Prostate gland (tissue), 2 donors: Measurements from ENCODE around the gene KREMEN1.

Experiments used
- POLR2AphosphoS5 ChIP-seq: sonication (generic); formaldehyde crosslinking; IDR thresholded peaks from one replicate; pipeline ENCODE4 v1.6.1; 2017; ENCODE audit warnings: antibody characterized with exemption
- TF ChIP-seq, protein P1 (sequence below), 4 experiments: fragments of 200-600 bp in 2 of 4; fragments of 450-650 bp in 2 of 4; sonication (generic) in 2 of 4; IDR thresholded peaks; 1 replicate in 3 of 4; 2 replicates in 1 of 4; pipeline ENCODE4 v1.5.1; 2016 to 2019; ENCODE audit warnings: antibody characterized with exemption in 4 of 4, mild to moderate bottlenecking in 2 of 4, moderate library complexity in 2 of 4

DNA sequence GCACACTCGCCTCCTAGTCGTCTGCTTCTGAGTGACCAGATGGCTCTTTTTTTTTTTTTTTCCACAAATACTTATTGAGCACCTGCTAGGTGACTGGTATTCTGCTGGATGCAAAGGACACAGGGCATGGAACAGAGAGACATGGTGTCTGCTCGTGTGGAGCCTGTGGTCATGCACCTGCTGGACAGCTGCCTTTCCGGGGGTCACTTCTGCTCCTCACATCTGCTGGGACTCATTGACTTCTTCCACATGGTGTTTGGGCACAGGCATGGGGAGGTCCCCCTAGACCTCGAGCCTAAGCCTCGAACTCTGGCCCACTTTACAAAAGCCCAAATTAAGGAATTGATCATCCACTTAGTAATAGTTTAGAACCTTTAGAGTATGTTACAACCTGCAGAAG lies 93.3 kb downstream of the KREMEN1 start:
- TF ChIP-seq, protein P1, sequence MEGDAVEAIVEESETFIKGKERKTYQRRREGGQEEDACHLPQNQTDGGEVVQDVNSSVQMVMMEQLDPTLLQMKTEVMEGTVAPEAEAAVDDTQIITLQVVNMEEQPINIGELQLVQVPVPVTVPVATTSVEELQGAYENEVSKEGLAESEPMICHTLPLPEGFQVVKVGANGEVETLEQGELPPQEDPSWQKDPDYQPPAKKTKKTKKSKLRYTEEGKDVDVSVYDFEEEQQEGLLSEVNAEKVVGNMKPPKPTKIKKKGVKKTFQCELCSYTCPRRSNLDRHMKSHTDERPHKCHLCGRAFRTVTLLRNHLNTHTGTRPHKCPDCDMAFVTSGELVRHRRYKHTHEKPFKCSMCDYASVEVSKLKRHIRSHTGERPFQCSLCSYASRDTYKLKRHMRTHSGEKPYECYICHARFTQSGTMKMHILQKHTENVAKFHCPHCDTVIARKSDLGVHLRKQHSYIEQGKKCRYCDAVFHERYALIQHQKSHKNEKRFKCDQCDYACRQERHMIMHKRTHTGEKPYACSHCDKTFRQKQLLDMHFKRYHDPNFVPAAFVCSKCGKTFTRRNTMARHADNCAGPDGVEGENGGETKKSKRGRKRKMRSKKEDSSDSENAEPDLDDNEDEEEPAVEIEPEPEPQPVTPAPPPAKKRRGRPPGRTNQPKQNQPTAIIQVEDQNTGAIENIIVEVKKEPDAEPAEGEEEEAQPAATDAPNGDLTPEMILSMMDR (IDR thresholded peaks at IDR 0.05), result no peak
- TF ChIP-seq POLR2AphosphoS5, result no peak
